GM21786 (cell line): ENCODE results near the gene AXL.
A peak's percentile ranks its signal among the peaks of the same experiment; 100 is the strongest.
"Not testable (repeated sequence)": the region's sequence is repeated elsewhere in the genome, so short reads cannot be mapped to it uniquely, and the experiment has no call there.

Source experiments
- ATAC-seq: cut with Tn5 transposase; IDR thresholded peaks from one replicate; pipeline ENCODE4 v1.9.1; 2021; ENCODE audit not compliant: unreplicated experiment

Gene AXL

GRCh38 chr19:41269055-41269454, 50.0 kb downstream of the AXL start:
- ATAC-seq: no peak

GRCh38 chr19:41269571-41269970, 50.5 kb downstream of the AXL start:
- ATAC-seq: no peak

- no peak for ATAC-seq
Observed at GRCh38 chr19:41273076-41273475, 54.1 kb downstream of the AXL start.

- ATAC-seq: no peak
Observed at GRCh38 chr19:41274802-41275201, 55.8 kb downstream of the AXL start.

- ATAC-seq: no peak
Observed at GRCh38 chr19:41276231-41276630, 57.2 kb downstream of the AXL start.

GRCh38 chr19:41278478-41278877, 59.5 kb downstream of the AXL start:
- ATAC-seq: no peak

GRCh38 chr19:41288673-41289530, 69.9 kb downstream of the AXL start:
- ATAC-seq: no peak

- ATAC-seq: not testable (repeated sequence)
Observed at GRCh38 chr19:41289814-41290213, 70.8 kb downstream of the AXL start.

GRCh38 chr19:41294393-41294792, 75.4 kb downstream of the AXL start:
- no peak for ATAC-seq

GRCh38 chr19:41295499-41295898, 76.5 kb downstream of the AXL start:
- no peak for ATAC-seq

- ATAC-seq: no peak
Observed at GRCh38 chr19:41296433-41296871, 77.4 kb downstream of the AXL start.

GRCh38 chr19:41297628-41298347, 78.8 kb downstream of the AXL start:
- peak; percentile 71 for ATAC-seq

- ATAC-seq: no peak
Observed at GRCh38 chr19:41298348-41298964, 79.4 kb downstream of the AXL start.

- no peak for ATAC-seq
Observed at GRCh38 chr19:41299046-41299754, 80.2 kb downstream of the AXL start.

- ATAC-seq: no peak
Observed at GRCh38 chr19:41299755-41300089, 80.7 kb downstream of the AXL start.

GRCh38 chr19:41300555-41300954, 81.5 kb downstream of the AXL start:
- no peak for ATAC-seq

GRCh38 chr19:41302624-41303351, 83.8 kb downstream of the AXL start:
- ATAC-seq: no peak

- no peak for ATAC-seq
Observed at GRCh38 chr19:41303954-41304353, 84.9 kb downstream of the AXL start.

- no peak for ATAC-seq
Observed at GRCh38 chr19:41304706-41305483, 85.9 kb downstream of the AXL start.
